IPS DF 6.9 (cell line): ENCODE data around the gene IGFBP3.

Experiments used
- DNase-seq: peaks from one replicate; pipeline ENCODE4 v3.0.0-alpha.2; 2013; ENCODE audit warnings: low read depth, low spot score
- H3K27ac ChIP-seq: one replicate; pipeline ENCODE4 v1.5.1; 2013; ENCODE audit warnings: low read length, control low read depth
- H3K27me3 ChIP-seq: 2 replicates; pipeline ENCODE4 v1.6.1; 2013; ENCODE audit warnings: mild to moderate bottlenecking, low read length; ENCODE audit not compliant: control insufficient read depth, insufficient read depth
- H3K36me3 ChIP-seq: 2 replicates; pipeline ENCODE4 v1.6.1; 2013; ENCODE audit warnings: low read length; ENCODE audit not compliant: control insufficient read depth, insufficient read depth
- H3K4me1 ChIP-seq: 2 replicates; pipeline ENCODE4 v1.6.1; 2013; ENCODE audit warnings: low read length; ENCODE audit not compliant: control insufficient read depth, insufficient read depth
- H3K4me3 ChIP-seq: 2 replicates; pipeline ENCODE4 v1.5.1; 2013; ENCODE audit warnings: mild to moderate bottlenecking, low read length
- H3K9me3 ChIP-seq: 2 replicates; pipeline ENCODE4 v1.6.1; 2013; ENCODE audit warnings: low read length, inconsistent platforms; ENCODE audit not compliant: control insufficient read depth, insufficient read depth
- WGBS: extraction: QIAGEN DNeasy Blood & Tissue Kit; methylation state at CpG from one replicate; pipeline ENCODE4 v1.1.7; 2013; ENCODE audit warnings: mixed read lengths, missing lambda C conversion rate; ENCODE audit not compliant: insufficient read length, insufficient coverage; 5-methylcytosine and 5-hydroxymethylcytosine counted together

Gene IGFBP3

DNA sequence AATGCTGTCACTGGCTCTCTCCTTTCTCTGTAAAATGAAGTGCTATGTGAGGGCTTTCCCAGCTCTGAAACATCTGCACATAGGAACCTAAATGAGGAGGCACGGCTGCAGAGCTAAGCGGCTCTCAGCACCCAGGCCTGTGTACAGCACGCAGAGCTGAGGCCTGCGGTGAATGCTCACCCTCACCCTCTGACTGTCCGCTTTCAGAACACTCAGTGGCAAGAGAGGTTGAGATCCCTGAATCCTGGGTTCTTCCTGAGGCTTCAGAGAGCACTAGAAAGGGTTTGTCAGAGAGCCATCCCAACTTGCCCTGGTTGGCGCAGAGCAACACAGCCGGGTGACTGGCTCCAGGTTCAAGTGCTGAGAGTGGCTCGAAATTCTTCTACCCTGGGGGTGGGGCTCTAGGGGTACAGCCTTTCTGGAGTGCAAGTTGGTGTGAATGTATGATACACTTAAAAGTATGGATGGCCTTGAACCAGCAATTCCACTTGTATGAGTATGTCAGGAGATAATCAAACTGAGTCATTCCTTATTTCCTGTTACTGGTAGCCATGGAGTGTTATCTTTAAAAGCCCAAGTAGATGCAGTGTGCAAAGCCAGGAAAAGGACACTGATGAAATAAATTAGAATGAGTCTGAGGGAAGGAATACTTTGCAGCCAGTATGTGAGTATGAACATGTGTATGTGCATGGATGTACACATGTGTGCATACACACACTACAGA, 46.5 kb downstream of the IGFBP3 start:
- DNase-seq, result no peak
- no peaks in the 10 kb centered on the region; the same call in 1 of the 2 replicates for H3K9me3 ChIP-seq
- H3K4me3 ChIP-seq, result no peak overlapping the region
- no peak overlapping the region for H3K27ac ChIP-seq
- no peaks in the 10 kb centered on the region for H3K4me1 ChIP-seq
- no CpG with 5 or more reads among the region's 8 CpGs for WGBS
- H3K36me3 ChIP-seq, result no peaks in the 10 kb centered on the region
- no peaks in the 10 kb centered on the region for H3K27me3 ChIP-seq

DNA sequence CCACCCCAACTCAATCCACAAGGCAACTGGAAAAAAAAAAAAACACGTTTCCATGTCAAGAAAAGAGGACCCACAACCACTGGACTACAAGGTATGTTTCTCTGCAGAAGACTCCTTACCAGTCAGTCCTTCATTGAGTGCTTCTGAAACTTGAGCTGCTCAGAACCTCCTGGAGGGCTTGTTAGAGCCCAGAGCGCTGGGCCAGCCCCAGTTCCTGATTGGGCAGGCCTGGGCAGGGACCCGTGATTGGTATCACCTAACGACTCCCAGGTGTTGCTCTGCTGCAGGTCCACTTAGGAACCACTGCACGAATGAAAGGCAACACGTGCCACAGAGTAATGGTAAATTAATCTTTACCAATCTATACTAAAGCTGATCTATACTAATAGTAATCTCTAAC, 47.7 kb downstream of the IGFBP3 start:
- Histone ChIP-seq H3K36me3 (no peaks in the 10 kb centered on the region), H3K4me1 (no peaks in the 10 kb centered on the region), H3K9me3 (no peaks in the 10 kb centered on the region), H3K27ac (no peak overlapping the region), H3K4me3 (no peak overlapping the region), H3K27me3 (no peaks in the 10 kb centered on the region)
- no peak for DNase-seq
- WGBS, result no CpG with 5 or more reads among the region's 6 CpGs

DNA sequence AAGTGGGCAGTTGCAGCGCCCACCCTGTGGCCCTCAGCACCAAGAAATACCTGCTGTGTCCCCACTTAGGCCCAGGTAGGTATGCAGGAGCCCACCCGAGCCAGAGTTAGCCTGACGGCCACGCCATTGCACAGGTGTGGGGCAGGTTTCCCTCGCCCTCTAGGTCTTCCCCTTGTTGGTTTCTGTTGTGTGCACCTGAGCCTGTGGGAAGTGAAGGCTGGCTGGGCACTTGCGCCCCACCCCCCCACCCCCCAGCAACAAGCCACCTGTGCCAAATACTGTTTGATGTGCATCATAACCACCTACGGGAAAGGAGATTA, 48.1 kb downstream of the IGFBP3 start, which contains the start of gene CCDC201:
TSS of gene CCDC201 (minus strand) at position 48 of the 320 bp plus-strand sequence. CDS start 75 bp downstream, outside the sequence.
- H3K4me3 ChIP-seq, result no peak within 1 kb of the TSS

DNA sequence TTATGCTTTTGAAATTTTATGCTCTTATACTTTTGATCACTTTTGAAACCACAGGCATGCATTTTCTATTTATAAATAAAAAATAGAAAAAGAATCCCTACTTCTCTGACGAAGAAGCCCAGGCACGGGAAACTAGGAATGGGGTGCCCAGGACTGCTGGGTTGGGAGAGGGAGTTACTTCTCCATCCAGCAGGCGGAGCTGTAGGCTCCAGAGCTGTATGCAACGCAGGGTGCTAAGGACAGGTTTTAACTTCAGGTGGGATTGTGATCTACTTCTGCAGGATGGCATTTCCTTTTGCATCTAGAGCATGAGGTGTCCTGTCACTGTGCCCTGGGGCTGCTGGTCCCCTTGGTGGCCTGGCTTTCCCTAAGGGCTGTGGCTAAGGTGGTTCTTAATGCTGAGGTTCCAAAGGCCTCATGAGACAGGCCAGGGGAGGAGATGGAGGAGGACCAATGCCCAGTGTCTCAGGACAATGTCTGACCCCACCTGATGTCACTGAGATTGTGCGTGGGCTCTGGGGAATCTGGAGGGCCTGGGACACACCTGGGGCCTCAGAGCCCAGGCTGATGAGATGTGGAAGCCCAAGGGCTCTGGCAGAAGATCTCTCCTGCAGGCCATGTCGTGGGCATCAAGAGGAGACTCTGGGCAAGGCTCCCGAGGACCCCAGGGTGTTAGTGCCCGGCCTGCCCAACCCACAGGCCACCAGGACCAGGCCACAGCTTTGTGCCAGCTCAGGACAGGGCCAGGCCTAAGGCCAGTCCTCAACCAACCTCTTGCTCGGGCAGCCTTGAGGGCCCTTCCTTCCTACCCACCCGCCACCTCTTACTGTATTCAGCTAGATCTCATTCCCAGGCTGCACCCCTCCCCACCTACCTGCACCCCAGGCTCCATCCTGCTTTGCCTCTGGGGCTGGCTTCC, 48.7 kb downstream of the IGFBP3 start:
- WGBS, result no CpG with 5 or more reads among the region's 10 CpGs
- Histone ChIP-seq H3K27ac (no peak overlapping the region), H3K27me3 (no peaks in the 10 kb centered on the region), H3K36me3 (no peaks in the 10 kb centered on the region), H3K9me3 (no peaks in the 10 kb centered on the region), H3K4me1 (no peaks in the 10 kb centered on the region), H3K4me3 (no peak overlapping the region)
- no peak for DNase-seq

More for the DNA sequence above, 48.1 kb downstream of the IGFBP3 start, which contains the start of gene CCDC201:
- Histone ChIP-seq H3K9me3 (no peaks in the 10 kb centered on the region), H3K36me3 (no peaks in the 10 kb centered on the region), H3K27ac (no peak within 1 kb of the TSS), H3K4me1 (no peaks in the 10 kb centered on the region), H3K27me3 (no peaks in the 10 kb centered on the region)
- no peak for DNase-seq
- no CpG with 5 or more reads among the region's 7 CpGs for WGBS

DNA sequence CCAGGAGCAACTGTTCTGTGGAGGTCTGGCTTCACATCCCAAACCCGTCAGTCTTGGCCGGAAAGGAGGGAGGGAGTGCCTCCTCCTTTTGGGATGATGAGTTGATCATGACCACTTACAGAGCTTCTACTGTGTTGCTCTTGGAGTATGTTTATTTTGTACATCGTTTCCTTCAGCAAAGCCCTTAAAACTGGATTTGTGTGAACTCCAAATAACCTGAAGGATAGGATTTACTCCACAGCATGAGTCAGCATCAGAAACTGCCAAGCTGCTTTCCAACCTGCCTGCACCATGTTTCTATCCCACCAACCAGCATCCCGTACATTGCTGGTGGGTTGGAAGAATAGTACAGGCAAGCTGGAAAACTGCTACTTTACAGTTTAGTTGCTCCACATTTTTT, 51.6 kb downstream of the IGFBP3 start:
- H3K27me3 ChIP-seq, result no peaks in the 10 kb centered on the region
- H3K4me1 ChIP-seq, result no peaks in the 10 kb centered on the region
- DNase-seq, result no peak
- WGBS, result no CpG with 5 or more reads among the region's 4 CpGs
- H3K36me3 ChIP-seq, result no peaks in the 10 kb centered on the region
- no peak overlapping the region for H3K4me3 ChIP-seq
- no peak overlapping the region for H3K27ac ChIP-seq
- no peaks in the 10 kb centered on the region for H3K9me3 ChIP-seq

DNA sequence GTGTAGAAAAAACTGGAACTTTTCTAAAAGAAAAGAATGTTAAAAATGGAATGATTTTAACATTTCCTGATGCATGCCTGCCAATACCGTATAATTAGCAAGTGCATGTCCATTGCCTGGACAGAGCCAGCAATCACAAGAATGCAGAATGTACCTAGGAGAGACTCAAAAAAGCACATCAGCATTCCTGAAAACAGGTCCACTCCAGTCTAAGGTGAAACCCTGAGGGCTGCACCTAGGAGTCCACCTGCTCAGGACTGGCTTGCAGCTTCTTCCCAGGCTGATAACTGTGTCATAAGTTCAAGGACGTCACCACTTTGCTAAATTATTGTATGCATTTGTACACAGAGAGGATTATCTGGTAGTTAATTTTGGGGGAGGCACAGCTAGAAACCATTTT, 53.6 kb downstream of the IGFBP3 start:
- no peak for DNase-seq
- H3K4me3 ChIP-seq, result no peak overlapping the region
- no peaks in the 10 kb centered on the region for H3K4me1 ChIP-seq
- no peaks in the 10 kb centered on the region for H3K27me3 ChIP-seq
- no peaks in the 10 kb centered on the region for H3K36me3 ChIP-seq
- H3K9me3 ChIP-seq, result no peaks in the 10 kb centered on the region
- WGBS, result no CpG with 5 or more reads among the region's 2 CpGs
- no peak overlapping the region for H3K27ac ChIP-seq

DNA sequence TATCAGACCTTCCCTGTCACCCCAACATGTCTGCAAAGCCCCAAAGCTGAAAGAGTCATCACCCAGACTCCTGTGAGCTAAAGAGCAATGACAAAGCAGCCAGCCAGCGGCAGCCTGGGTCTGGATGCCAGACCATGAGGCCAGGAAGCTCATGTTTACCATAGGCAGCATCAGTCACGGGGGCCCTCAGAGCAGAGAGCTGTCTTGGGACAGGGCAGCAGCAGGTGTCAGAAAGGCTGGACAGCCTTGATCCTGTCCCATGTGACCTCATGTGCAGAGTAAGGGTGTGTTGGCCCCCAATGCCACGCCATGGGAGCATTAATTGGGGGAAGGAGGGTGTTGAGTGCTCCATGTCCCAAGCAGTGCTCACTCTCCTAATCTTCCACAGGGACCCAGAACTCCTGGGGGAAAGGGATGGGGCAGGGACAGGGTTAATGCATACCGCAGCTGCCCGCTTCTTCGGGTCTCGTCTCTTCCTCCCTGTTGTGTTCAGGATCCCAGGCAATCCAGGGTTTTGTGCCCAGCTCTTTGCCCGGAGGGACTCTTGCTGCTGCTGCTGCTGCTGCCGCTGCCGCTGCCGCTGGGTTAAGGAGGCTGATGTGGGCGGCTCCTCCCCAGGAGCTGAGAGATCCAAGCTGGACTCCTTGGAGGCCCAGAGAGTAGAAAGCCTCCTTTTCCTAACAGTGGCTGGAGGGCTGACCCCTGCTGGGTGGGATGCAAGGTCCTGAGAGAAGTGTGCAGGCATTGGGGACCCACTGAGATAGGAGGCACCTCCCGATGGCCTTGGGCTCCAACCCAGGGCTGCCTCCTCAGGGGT, 55.3 kb downstream of the IGFBP3 start:
- Histone ChIP-seq H3K27me3 (no peaks in the 10 kb centered on the region), H3K4me3 (no peak overlapping the region), H3K27ac (no peak overlapping the region), H3K9me3 (no peaks in the 10 kb centered on the region), H3K36me3 (no peaks in the 10 kb centered on the region), H3K4me1 (no peaks in the 10 kb centered on the region)
- WGBS, result no CpG with 5 or more reads among the region's 13 CpGs
- no peak for DNase-seq

DNA sequence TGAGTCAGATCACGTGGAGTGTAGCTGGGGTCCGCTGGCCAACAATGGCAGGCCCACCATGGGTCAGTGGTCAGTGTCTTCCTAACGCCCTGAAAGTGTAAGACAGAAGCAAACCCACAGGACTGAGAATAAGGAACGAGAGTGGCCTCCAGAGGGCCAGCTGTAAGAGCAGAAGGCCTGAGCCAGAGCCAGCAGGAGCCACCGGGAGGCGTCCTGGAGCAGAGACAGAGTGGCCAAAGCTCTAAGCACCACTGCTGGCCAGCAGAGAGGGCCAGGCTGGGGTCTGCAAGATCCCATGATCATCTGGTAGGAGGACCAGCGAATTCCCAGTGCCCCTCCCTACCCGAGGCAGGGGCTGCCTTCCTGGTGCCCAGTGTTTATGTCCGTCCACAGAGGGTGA, 57.4 kb downstream of the IGFBP3 start:
- Histone ChIP-seq H3K9me3 (no peaks in the 10 kb centered on the region), H3K27ac (no peak overlapping the region), H3K36me3 (no peaks in the 10 kb centered on the region), H3K4me1 (no peaks in the 10 kb centered on the region), H3K27me3 (no peaks in the 10 kb centered on the region), H3K4me3 (no peak overlapping the region)
- peak; percentile 22 for DNase-seq
- WGBS, result no CpG with 5 or more reads among the region's 9 CpGs
